ENCODE results near the gene TMTC1.

The TMTC1 gene

GRCh38 chr12:29728030-29728429 lies 55.7 kb downstream of the TMTC1 start:
- TF ChIP-seq PPARA (CRISPR knock-in tag; IDR thresholded peaks at IDR 0.05; ENCODE audit: borderline replicate concordance) (no peak), OSR1 (CRISPR knock-in tag; IDR thresholded peaks at IDR 0.05) (no peak), ZNF565 (CRISPR knock-in tag; conservative IDR thresholded peaks at IDR 0.05; ENCODE audit: low read depth) (no peak), ZFP3 (CRISPR knock-in tag; IDR thresholded peaks at IDR 0.05) (no peak), TCF4 (CRISPR knock-in tag; IDR thresholded peaks at IDR 0.05; ENCODE audit: borderline replicate concordance) (no peak), ZC3H10 (CRISPR knock-in tag; IDR thresholded peaks at IDR 0.05) (no peak), ZNF70 (CRISPR knock-in tag; IDR thresholded peaks at IDR 0.05) (no peak), RARB (CRISPR knock-in tag; IDR thresholded peaks at IDR 0.05) (no peak), ZFP30 (CRISPR knock-in tag; IDR thresholded peaks at IDR 0.05) (no peak), BACH2 (CRISPR knock-in tag; IDR thresholded peaks at IDR 0.05; ENCODE audit: borderline replicate concordance) (no peak), TOX (CRISPR knock-in tag; IDR thresholded peaks at IDR 0.05; ENCODE audit: borderline replicate concordance) (no peak), SNAI2 (CRISPR knock-in tag; IDR thresholded peaks at IDR 0.05) (no peak), TSHZ2 (CRISPR knock-in tag; IDR thresholded peaks at IDR 0.05) (no peak)
- TF ChIP-seq, protein P1, sequence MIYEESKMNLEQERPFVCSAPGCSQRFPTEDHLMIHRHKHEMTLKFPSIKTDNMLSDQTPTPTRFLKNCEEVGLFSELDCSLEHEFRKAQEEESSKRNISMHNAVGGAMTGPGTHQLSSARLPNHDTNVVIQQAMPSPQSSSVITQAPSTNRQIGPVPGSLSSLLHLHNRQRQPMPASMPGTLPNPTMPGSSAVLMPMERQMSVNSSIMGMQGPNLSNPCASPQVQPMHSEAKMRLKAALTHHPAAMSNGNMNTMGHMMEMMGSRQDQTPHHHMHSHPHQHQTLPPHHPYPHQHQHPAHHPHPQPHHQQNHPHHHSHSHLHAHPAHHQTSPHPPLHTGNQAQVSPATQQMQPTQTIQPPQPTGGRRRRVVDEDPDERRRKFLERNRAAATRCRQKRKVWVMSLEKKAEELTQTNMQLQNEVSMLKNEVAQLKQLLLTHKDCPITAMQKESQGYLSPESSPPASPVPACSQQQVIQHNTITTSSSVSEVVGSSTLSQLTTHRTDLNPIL (CRISPR knock-in tag; IDR thresholded peaks at IDR 0.05; ENCODE audit: low read depth): no peak
- TF ChIP-seq, protein P2, sequence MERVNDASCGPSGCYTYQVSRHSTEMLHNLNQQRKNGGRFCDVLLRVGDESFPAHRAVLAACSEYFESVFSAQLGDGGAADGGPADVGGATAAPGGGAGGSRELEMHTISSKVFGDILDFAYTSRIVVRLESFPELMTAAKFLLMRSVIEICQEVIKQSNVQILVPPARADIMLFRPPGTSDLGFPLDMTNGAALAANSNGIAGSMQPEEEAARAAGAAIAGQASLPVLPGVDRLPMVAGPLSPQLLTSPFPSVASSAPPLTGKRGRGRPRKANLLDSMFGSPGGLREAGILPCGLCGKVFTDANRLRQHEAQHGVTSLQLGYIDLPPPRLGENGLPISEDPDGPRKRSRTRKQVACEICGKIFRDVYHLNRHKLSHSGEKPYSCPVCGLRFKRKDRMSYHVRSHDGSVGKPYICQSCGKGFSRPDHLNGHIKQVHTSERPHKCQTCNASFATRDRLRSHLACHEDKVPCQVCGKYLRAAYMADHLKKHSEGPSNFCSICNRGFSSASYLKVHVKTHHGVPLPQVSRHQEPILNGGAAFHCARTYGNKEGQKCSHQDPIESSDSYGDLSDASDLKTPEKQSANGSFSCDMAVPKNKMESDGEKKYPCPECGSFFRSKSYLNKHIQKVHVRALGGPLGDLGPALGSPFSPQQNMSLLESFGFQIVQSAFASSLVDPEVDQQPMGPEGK (CRISPR knock-in tag; IDR thresholded peaks at IDR 0.05; ENCODE audit: borderline replicate concordance): no peak
- ATAC-seq: no peak

DNA sequence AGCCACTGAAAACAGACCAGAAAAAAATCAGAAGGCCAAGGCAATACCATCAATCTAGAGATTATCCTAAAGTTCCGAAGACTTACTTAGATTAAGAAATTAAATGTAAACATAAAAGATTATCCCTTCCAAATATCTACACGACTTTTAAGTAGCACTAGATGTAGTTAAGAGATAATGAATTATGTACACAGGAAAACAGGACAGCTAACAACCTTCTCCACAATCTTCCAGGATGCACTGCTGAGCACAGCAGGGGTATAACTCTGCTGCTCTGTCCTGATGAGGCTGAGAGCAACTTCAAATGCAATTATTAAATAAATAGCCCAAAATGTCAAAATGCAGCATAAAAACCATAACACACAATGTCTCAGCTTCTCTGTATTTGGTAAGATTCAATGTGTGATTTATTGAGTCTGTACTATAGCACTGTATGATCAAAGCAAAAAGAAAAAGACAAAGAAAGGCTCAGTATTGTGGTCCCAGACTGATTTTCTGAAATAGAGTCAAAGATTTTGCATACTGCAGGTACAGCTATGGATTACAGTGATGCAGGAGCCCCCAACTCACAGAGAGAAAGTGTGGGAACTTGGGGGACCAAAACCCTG lies 56.9 kb downstream of the TMTC1 start:
- ATAC-seq: no peak
- TF ChIP-seq ZNF8 (CRISPR knock-in tag; IDR thresholded peaks at IDR 0.05) (no peak), ZFP30 (CRISPR knock-in tag; IDR thresholded peaks at IDR 0.05) (no peak), ZNF70 (CRISPR knock-in tag; IDR thresholded peaks at IDR 0.05) (no peak)

DNA sequence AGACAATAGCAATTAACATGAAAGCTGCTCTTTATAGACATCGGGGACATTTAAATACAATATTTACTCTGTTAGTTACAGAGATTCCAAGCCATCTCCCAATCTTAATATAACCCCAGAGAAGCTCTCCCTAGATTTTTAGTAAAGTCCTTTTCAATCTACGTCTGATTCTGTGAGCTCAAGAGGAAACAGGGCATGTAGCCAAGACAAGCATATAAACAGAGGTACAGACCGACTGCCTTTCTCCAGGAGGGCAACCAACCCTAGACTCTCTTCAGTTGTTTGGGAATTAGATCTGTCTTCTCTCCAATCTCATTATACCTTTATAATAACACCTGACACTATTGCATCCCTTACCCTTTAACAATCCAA lies 57.4 kb downstream of the TMTC1 start:
- TF ChIP-seq ZFP3 (CRISPR knock-in tag; IDR thresholded peaks at IDR 0.05): no peak
- TF ChIP-seq ISL1 (CRISPR knock-in tag; IDR thresholded peaks at IDR 0.05): 0 out of 2 replicates have a peak, but pooled peaks have one; percentile 3
- no peak for ATAC-seq

GRCh38 chr12:29725587-29726320 lies 58.0 kb downstream of the TMTC1 start:
- no peak for TF ChIP-seq ZNF8 (CRISPR knock-in tag; IDR thresholded peaks at IDR 0.05)
- no peak for TF ChIP-seq SNAI2 (CRISPR knock-in tag; IDR thresholded peaks at IDR 0.05)
- TF ChIP-seq, protein P3, sequence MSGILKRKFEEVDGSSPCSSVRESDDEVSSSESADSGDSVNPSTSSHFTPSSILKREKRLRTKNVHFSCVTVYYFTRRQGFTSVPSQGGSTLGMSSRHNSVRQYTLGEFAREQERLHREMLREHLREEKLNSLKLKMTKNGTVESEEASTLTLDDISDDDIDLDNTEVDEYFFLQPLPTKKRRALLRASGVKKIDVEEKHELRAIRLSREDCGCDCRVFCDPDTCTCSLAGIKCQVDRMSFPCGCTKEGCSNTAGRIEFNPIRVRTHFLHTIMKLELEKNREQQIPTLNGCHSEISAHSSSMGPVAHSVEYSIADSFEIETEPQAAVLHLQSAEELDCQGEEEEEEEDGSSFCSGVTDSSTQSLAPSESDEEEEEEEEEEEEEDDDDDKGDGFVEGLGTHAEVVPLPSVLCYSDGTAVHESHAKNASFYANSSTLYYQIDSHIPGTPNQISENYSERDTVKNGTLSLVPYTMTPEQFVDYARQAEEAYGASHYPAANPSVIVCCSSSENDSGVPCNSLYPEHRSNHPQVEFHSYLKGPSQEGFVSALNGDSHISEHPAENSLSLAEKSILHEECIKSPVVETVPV (CRISPR knock-in tag; IDR thresholded peaks at IDR 0.05): no peak
- peak; percentile 23 for TF ChIP-seq ISL1 (CRISPR knock-in tag; IDR thresholded peaks at IDR 0.05)
- ATAC-seq: no peak

GRCh38 chr12:29722164-29722563 lies 61.6 kb downstream of the TMTC1 start:
- no peak for TF ChIP-seq TCF4 (CRISPR knock-in tag; IDR thresholded peaks at IDR 0.05; ENCODE audit: borderline replicate concordance)
- no peak for TF ChIP-seq ARNTL (CRISPR knock-in tag; IDR thresholded peaks at IDR 0.05; ENCODE audit: borderline replicate concordance, low read depth)
- no peak for TF ChIP-seq TOX (CRISPR knock-in tag; IDR thresholded peaks at IDR 0.05; ENCODE audit: borderline replicate concordance)
- TF ChIP-seq RARB (CRISPR knock-in tag; IDR thresholded peaks at IDR 0.05): no peak
- no peak for TF ChIP-seq ZFP30 (CRISPR knock-in tag; IDR thresholded peaks at IDR 0.05)
- TF ChIP-seq OSR1 (CRISPR knock-in tag; IDR thresholded peaks at IDR 0.05): no peak
- TF ChIP-seq, protein P3 (CRISPR knock-in tag; IDR thresholded peaks at IDR 0.05): no peak
- TF ChIP-seq ISL1 (CRISPR knock-in tag; IDR thresholded peaks at IDR 0.05): no peak
- ATAC-seq: no peak
